Stomach (tissue), 9 donors: ENCODE results near the gene LRRN3. TPM values are rescaled to one million over a fixed set of nuclear protein-coding genes. Genes with fewer than 3 reads are reported as not detected.

Experiments
- DNase-seq, 2 donors: peaks; one replicate each; pipeline versions ENCODE4 v3.0.0 to v3.0.0-alpha.2; 2013 to 2019
- H3K27ac ChIP-seq, 5 donors: fragments of 200-600 bp in 4 of 5; sonication (generic) in 4 of 5; one replicate each; pipeline ENCODE4 v1.5.1; 2013 to 2019; ENCODE audit warnings: mild to moderate bottlenecking in 1 of 5, moderate library complexity in 1 of 5
- H3K27me3 ChIP-seq, 3 donors: fragments of 200-600 bp; sonication (generic); one replicate each; pipeline ENCODE4 v1.5.1; 2017 to 2019; ENCODE audit warnings: mixed run types in 1 of 3
- H3K36me3 ChIP-seq, 4 donors: fragments of 200-600 bp; sonication (generic); 1 replicate in 3 of 4; 2 replicates in 1 of 4; pipeline ENCODE4 v1.5.1; 2016 to 2019
- H3K4me1 ChIP-seq, 4 donors: fragments of 200-600 bp; sonication (generic); one replicate each; pipeline ENCODE4 v1.5.1; 2016 to 2019
- H3K4me3 ChIP-seq, 4 donors: fragments of 200-600 bp; sonication (generic) in 3 of 4; one replicate each; pipeline ENCODE4 v1.5.1; 2016 to 2019; ENCODE audit warnings: mild to moderate bottlenecking in 1 of 4
- H3K9me3 ChIP-seq, 4 donors: fragments of 200-600 bp; sonication (generic); one replicate each; pipeline ENCODE4 v1.5.1; 2016 to 2019
- CTCF ChIP-seq, 7 experiments: fragments of 450-650 bp in 4 of 7; fragments of 200-600 bp in 3 of 7; sonication (generic) in 3 of 7; IDR thresholded peaks; one replicate each; pipeline ENCODE4 v1.5.1; 2016 to 2019; ENCODE audit warnings: antibody characterized with exemption in 7 of 7, control low read depth in 2 of 7, mild to moderate bottlenecking in 1 of 7
- EP300 ChIP-seq: sonication (generic); formaldehyde crosslinking; IDR thresholded peaks from one replicate; pipeline ENCODE4 v1.6.1; 2017; ENCODE audit warnings: antibody characterized with exemption
- POLR2A ChIP-seq, 4 donors: fragments of 450-650 bp; IDR thresholded peaks; one replicate each; pipeline ENCODE4 v1.6.1; 2016; ENCODE audit warnings: antibody characterized with exemption in 4 of 4, control low read depth in 2 of 4, mild to moderate bottlenecking in 1 of 4, moderate library complexity in 1 of 4
- POLR2AphosphoS5 ChIP-seq, 3 donors: sonication (generic); formaldehyde crosslinking; IDR thresholded peaks; one replicate each; pipeline ENCODE4 v1.6.1; 2016; ENCODE audit warnings: antibody characterized with exemption in 3 of 3
- WGBS, 5 donors: extraction: QIAGEN DNeasy Blood & Tissue Kit in 3 of 5; methylation state at CpG; one replicate each; pipeline versions ENCODE4 v1.1.5 to v1.1.7; 2013 to 2018; 5-methylcytosine and 5-hydroxymethylcytosine counted together
- intact Hi-C: fragments of 100-400 bp; cut with DNase I; formaldehyde crosslinking; loops from one replicate; pipeline ENCODE4 v1.15.1; 2023; ENCODE audit warnings: low total_unique reads
- polyA plus RNA-seq, 3 donors: library from polyadenylated mRNA; stranded (reverse); fragments of 200-250 nt; gene quantifications; one replicate each; pipeline ENCODE4 v1.2.3, GENCODE V29; 2013
- total RNA-seq, 5 donors: library from RNA; depleted of rRNA; stranded (reverse); fragments of >200 nt; gene quantifications; one replicate each; pipeline versions ENCODE4 v1.1.0 to v1.2.3, GENCODE V29; 2014 to 2016
- donor health status: healthy with polysubstance abuse.
- donor health status: Bipolar disorder and iron deficiency.
- donor health status: healthy.

The LRRN3 gene
- total and polyA plus RNA-seq, 8 donors = 0.33 to 4.4 (median 0.61) TPM; not detected in 5

GRCh38 chr7:111082351-111082750 is 8.6 kb upstream of the LRRN3 start:
- DNase-seq = no peak
- Histone ChIP-seq H3K9me3 (no peaks in the 10 kb centered on the region), H3K4me1 (no peaks in the 10 kb centered on the region), H3K36me3 (no peaks in the 10 kb centered on the region), H3K4me3 (no peak overlapping the region), H3K27me3 (no peaks in the 10 kb centered on the region), H3K27ac (no peak overlapping the region)
- TF ChIP-seq POLR2A (IDR thresholded peaks at IDR 0.05) (no peak), CTCF (IDR thresholded peaks at IDR 0.05) (no peak), EP300 (no peak), POLR2AphosphoS5 (IDR thresholded peaks at IDR 0.05) (no peak)
- 52 to 69% (median 59%) methylated on average over 4 of the region's 4 CpGs for WGBS, 5 donors
- intact Hi-C loops = no loop called here

GRCh38 chr7:111083413-111083812 is 7.5 kb upstream of the LRRN3 start:
- DNase-seq = peak in 1 of 2 donors; percentile 70
- no peaks in the 10 kb centered on the region for H3K9me3 ChIP-seq
- intact Hi-C loops = no loop called here
- no peaks in the 10 kb centered on the region for H3K27me3 ChIP-seq
- no peak overlapping the region for H3K4me3 ChIP-seq
- H3K27ac ChIP-seq = no peak overlapping the region
- no peaks in the 10 kb centered on the region for H3K36me3 ChIP-seq
- TF ChIP-seq CTCF (IDR thresholded peaks at IDR 0.05) (no peak), POLR2AphosphoS5 (IDR thresholded peaks at IDR 0.05) (no peak), EP300 (no peak), POLR2A (IDR thresholded peaks at IDR 0.05) (no peak)
- H3K4me1 ChIP-seq = no peaks in the 10 kb centered on the region
- 58 to 67% (median 65%) methylated on average over 5 of the region's 5 CpGs for WGBS, 5 donors

GRCh38 chr7:111085356-111085755 is 5.6 kb upstream of the LRRN3 start:
- no peaks in the 10 kb centered on the region for H3K27me3 ChIP-seq
- H3K4me3 ChIP-seq = no peak overlapping the region
- no peaks in the 10 kb centered on the region for H3K4me1 ChIP-seq
- intact Hi-C loops = no loop called here
- no peak for DNase-seq
- H3K36me3 ChIP-seq = no peaks in the 10 kb centered on the region
- no peak for TF ChIP-seq EP300
- TF ChIP-seq POLR2AphosphoS5 (IDR thresholded peaks at IDR 0.05) = no peak
- TF ChIP-seq POLR2A (IDR thresholded peaks at IDR 0.05) = no peak
- no peak for TF ChIP-seq CTCF (IDR thresholded peaks at IDR 0.05)
- no peak overlapping the region for H3K27ac ChIP-seq
- H3K9me3 ChIP-seq = no peaks in the 10 kb centered on the region
- 93 to 98% (median 96%) methylated on average over 3 of the region's 3 CpGs for WGBS, 5 donors

GRCh38 chr7:111086532-111086931 is 4.4 kb upstream of the LRRN3 start:
- Histone ChIP-seq H3K36me3 (no peaks in the 10 kb centered on the region), H3K27me3 (no peaks in the 10 kb centered on the region), H3K4me1 (peaks cover 0 to 10% (median 2%) of the 10 kb centered on the region in 4 donors), H3K4me3 (no peak overlapping the region), H3K9me3 (no peaks in the 10 kb centered on the region), H3K27ac (no peak overlapping the region)
- no peak for DNase-seq
- 80 to 93% (median 83%) methylated on average over 2 of the region's 2 CpGs for WGBS, 5 donors
- intact Hi-C loops = no loop called here
- TF ChIP-seq EP300 (no peak), POLR2A (IDR thresholded peaks at IDR 0.05) (no peak), CTCF (IDR thresholded peaks at IDR 0.05) (no peak), POLR2AphosphoS5 (IDR thresholded peaks at IDR 0.05) (no peak)
